Choroid plexus epithelial cell (primary cell): ENCODE measurements around the gene PLD1.

Source experiments
- DNase-seq: peaks from one replicate; pipeline ENCODE4 v3.0.0-alpha.2; 2010; ENCODE audit warnings: low read depth
- H3K4me3 ChIP-seq: 2 replicates; pipeline ENCODE4 v1.5.1; 2011; ENCODE audit warnings: low read depth, mild to moderate bottlenecking, control low read depth, low read length, moderate library complexity
- CTCF ChIP-seq: conservative IDR thresholded peaks from 2 replicates; pipeline ENCODE4 v1.5.1; 2011; ENCODE audit warnings: low read depth, mild to moderate bottlenecking, control low read depth, inconsistent platforms, low read length, moderate library complexity

PLD1 gene

GRCh38 chr3:171789759-171790505 lies 20.4 kb downstream of the PLD1 start:
- DNase-seq, result no peak
- H3K4me3 ChIP-seq, result no peak overlapping the region
- TF ChIP-seq CTCF, result no peak

- H3K4me3 ChIP-seq, result no peak overlapping the region
- TF ChIP-seq CTCF, result peak; percentile 22
- DNase-seq, result peak; percentile 91
These were observed 21.5 kb downstream of the PLD1 start for GRCh38 chr3:171788546-171789351.

GRCh38 chr3:171786997-171787396 lies 23.3 kb downstream of the PLD1 start:
- H3K4me3 ChIP-seq, result no peak overlapping the region
- no peak for DNase-seq
- no peak for TF ChIP-seq CTCF

- no peak for DNase-seq
- H3K4me3 ChIP-seq, result no peak overlapping the region
- TF ChIP-seq CTCF, result no peak
These were observed 25.3 kb downstream of the PLD1 start for GRCh38 chr3:171784937-171785336.

GRCh38 chr3:171784387-171784786 lies 25.9 kb downstream of the PLD1 start:
- TF ChIP-seq CTCF, result no peak
- no peak overlapping the region for H3K4me3 ChIP-seq
- DNase-seq, result no peak

GRCh38 chr3:171783626-171784025 lies 26.7 kb downstream of the PLD1 start:
- DNase-seq, result no peak
- H3K4me3 ChIP-seq, result no peak overlapping the region
- no peak for TF ChIP-seq CTCF

GRCh38 chr3:171783086-171783485 lies 27.2 kb downstream of the PLD1 start:
- H3K4me3 ChIP-seq, result no peak overlapping the region
- no peak for DNase-seq
- no peak for TF ChIP-seq CTCF
